Upper lobe of right lung (tissue), 1 donor: ENCODE results near the gene FBLN7. TPM values are rescaled to one million over a fixed set of nuclear protein-coding genes. Genes with fewer than 3 reads are reported as not detected.
"Not testable (repeated sequence)": the region's sequence is repeated elsewhere in the genome, so short reads cannot be mapped to it uniquely, and the experiment has no call there.

Source experiments
- ATAC-seq: fragments of 200-7000 bp; cut with Tn5 transposase; one replicate; pipeline ENCODE4 v1.9.1; 2020; ENCODE audit warnings: mild to moderate bottlenecking, moderate library complexity
- DNase-seq: peaks from one replicate; pipeline ENCODE4 v3.0.0-alpha.2; 2020
- H3K27ac ChIP-seq: fragments of 200-600 bp; one replicate; pipeline ENCODE4 v1.8.0; 2022
- H3K27me3 ChIP-seq: fragments of 200-600 bp; one replicate; pipeline ENCODE4 v1.8.0; 2022; ENCODE audit warnings: mild to moderate bottlenecking
- H3K36me3 ChIP-seq: fragments of 200-600 bp; one replicate; pipeline ENCODE4 v1.8.0; 2022
- H3K4me1 ChIP-seq: fragments of 200-600 bp; one replicate; pipeline ENCODE4 v1.8.0; 2022
- H3K4me3 ChIP-seq: fragments of 200-600 bp; one replicate; pipeline ENCODE4 v1.8.0; 2022; ENCODE audit warnings: mild to moderate bottlenecking
- H3K9me3 ChIP-seq: fragments of 200-600 bp; one replicate; pipeline ENCODE4 v1.8.0; 2022
- intact Hi-C: fragments of 100-400 bp; cut with DNase I; formaldehyde crosslinking; loops from one replicate; pipeline ENCODE4 v1.11.0; 2022
- total RNA-seq: library from RNA; stranded (reverse); fragmentation: NEBNext Ultra II Directional; extraction: Animal tissue kit (Norgen Biotek cat#: 25700); gene quantifications from one replicate; pipeline ENCODE4 v1.2.1, GENCODE V29; 2021
- TF ChIP-seq, protein P1 (sequence below): fragments of 200-600 bp; IDR thresholded peaks from one replicate; pipeline ENCODE4 v1.8.0; 2022; ENCODE audit warnings: antibody characterized with exemption
- donor health status: DM: no; HTN: yes; CAD: no; lungs with severe emphysema.

FBLN7 gene
- total RNA-seq, 1 donor from 2014 or later: 5.4 TPM

DNA sequence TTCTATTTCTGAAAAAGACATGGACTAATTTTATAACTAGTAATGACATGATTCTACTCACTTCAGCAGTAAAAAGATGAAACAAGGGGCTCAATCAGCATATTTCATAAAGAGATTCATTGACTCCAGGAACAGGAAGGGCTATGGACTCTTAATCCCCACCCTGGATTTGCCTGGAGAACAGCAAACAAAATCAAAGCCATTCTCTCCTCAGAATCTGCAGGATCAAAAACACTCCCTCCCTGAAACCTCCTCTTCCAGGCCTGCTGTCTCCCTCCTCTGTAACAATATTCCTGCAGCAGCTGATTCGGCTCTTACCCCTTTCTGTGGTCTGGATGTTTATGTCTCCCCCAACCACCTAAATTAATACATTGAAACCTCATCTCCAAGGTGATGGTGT is 59.7 kb downstream of the FBLN7 start:
- no peak overlapping the region for H3K4me3 ChIP-seq
- H3K36me3 ChIP-seq: no peaks in the 10 kb centered on the region
- no peak for DNase-seq
- H3K27ac ChIP-seq: no peak overlapping the region
- no peaks in the 10 kb centered on the region for H3K27me3 ChIP-seq
- TF ChIP-seq, protein P1, sequence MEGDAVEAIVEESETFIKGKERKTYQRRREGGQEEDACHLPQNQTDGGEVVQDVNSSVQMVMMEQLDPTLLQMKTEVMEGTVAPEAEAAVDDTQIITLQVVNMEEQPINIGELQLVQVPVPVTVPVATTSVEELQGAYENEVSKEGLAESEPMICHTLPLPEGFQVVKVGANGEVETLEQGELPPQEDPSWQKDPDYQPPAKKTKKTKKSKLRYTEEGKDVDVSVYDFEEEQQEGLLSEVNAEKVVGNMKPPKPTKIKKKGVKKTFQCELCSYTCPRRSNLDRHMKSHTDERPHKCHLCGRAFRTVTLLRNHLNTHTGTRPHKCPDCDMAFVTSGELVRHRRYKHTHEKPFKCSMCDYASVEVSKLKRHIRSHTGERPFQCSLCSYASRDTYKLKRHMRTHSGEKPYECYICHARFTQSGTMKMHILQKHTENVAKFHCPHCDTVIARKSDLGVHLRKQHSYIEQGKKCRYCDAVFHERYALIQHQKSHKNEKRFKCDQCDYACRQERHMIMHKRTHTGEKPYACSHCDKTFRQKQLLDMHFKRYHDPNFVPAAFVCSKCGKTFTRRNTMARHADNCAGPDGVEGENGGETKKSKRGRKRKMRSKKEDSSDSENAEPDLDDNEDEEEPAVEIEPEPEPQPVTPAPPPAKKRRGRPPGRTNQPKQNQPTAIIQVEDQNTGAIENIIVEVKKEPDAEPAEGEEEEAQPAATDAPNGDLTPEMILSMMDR: no peak
- no peaks in the 10 kb centered on the region for H3K4me1 ChIP-seq
- intact Hi-C loops: no loop called here
- no peaks in the 10 kb centered on the region for H3K9me3 ChIP-seq
- no peak for ATAC-seq

DNA sequence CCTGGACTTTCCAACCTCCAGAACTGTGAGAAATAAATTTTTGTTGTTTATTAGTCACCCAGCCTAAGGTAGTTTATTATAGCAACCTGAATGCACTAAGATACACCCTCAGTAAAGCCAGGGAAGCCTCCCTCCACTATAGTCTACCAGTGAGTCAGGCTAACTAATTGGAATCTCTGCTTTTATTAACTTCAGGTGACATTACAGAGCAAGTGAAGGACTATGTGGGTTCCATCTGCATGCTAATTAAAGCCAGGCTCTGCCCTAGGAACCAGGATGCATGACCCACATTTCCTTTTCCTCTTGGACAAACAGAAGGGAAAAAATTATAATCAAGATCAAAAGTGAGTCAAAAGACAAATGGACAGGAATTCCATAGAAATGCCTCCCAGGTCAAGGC is 60.6 kb downstream of the FBLN7 start:
- no peaks in the 10 kb centered on the region for H3K36me3 ChIP-seq
- DNase-seq: no peak
- no peaks in the 10 kb centered on the region for H3K27me3 ChIP-seq
- H3K27ac ChIP-seq: no peak overlapping the region
- no peaks in the 10 kb centered on the region for H3K9me3 ChIP-seq
- ATAC-seq: no peak
- no peaks in the 10 kb centered on the region for H3K4me1 ChIP-seq
- H3K4me3 ChIP-seq: no peak overlapping the region
- TF ChIP-seq, protein P1: no peak
- intact Hi-C loops: no loop called here

DNA sequence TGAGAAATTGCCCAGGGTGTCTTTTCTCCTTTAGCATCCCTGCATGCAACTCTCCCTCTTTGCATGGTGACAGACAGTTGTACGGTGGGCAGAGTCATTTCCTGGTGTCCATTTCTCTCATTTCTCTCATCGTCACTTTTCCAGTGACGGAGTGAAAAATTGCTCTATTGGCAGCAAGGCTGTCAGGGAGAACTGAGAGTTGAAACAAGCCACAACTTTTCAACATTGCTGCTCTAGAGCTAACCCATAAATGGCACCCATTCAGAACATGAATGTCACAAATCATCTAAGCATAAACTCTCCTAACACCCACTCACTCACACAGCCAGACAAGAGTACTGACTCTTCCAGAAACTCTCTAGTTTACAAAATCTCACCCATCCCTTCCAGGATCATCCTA is 61.0 kb downstream of the FBLN7 start:
- TF ChIP-seq, protein P1: no peak
- no peak overlapping the region for H3K4me3 ChIP-seq
- no peaks in the 10 kb centered on the region for H3K27me3 ChIP-seq
- H3K36me3 ChIP-seq: no peaks in the 10 kb centered on the region
- DNase-seq (no peak), ATAC-seq (no peak)
- intact Hi-C loops: no loop called here
- H3K27ac ChIP-seq: no peak overlapping the region
- H3K9me3 ChIP-seq: peaks cover under 1% of the 10 kb centered on the region
- H3K4me1 ChIP-seq: no peaks in the 10 kb centered on the region

DNA sequence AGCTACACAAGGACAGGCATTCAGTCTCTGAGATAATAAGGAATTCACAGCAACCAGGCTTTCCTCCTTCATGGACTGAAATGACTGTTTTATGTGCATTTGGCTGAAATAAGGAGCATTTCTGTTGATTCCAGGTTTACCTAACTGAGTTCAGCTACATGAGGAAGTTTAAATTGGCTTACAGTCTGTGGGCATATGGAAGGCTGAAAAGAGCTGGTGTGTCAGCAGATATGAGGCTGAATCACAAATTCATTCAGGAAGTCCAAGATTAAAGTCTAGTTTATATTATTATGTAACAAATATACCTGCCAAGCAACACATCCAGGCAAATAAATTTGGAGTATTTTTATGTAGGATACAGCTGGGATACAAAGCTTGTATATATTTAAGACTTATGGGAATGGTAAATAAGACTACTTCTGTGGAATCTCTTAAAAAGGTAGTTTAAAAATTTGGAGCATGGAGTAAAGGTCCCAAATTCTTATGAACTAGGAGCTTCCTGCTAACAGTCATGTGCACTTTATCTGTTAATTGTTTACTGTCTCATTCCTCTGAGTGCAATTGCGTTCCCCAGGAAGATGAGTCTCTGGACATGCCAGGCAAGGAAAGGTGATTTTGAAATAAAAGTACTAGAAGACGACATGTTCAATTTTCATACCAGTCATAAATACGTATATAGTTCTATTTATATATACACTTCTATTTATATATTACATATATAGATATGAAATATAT is 63.7 kb downstream of the FBLN7 start:
- H3K9me3 ChIP-seq: peaks cover 9% of the 10 kb centered on the region
- DNase-seq: no peak
- H3K4me3 ChIP-seq: no peak overlapping the region
- H3K27me3 ChIP-seq: no peaks in the 10 kb centered on the region
- intact Hi-C loops: no loop called here
- H3K4me1 ChIP-seq: no peaks in the 10 kb centered on the region
- no peaks in the 10 kb centered on the region for H3K36me3 ChIP-seq
- H3K27ac ChIP-seq: no peak overlapping the region
- ATAC-seq: no peak
- TF ChIP-seq, protein P1: no peak

DNA sequence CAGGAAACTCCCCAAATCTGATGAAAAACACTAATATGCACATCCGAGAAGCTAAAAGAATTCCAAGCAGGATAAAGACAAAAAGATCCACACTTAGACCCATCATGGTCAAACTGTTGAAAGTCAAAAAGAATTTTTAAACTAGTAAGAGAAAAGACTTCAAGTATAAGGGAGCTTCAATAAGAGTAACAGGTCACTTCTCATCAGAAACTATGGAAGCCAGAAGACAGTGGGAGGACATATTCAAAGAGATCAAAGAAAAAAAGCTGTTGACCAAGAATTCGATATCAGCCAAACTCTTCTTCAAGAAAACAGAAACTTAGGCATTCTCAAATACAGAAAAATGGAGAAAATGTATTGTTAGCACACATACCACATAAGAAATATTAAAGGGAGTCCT is 66.2 kb downstream of the FBLN7 start:
- ATAC-seq (no peak), DNase-seq (no peak)
- H3K9me3 ChIP-seq: peaks cover 9% of the 10 kb centered on the region
- H3K36me3 ChIP-seq: no peaks in the 10 kb centered on the region
- TF ChIP-seq, protein P1: no peak
- no peak overlapping the region for H3K27ac ChIP-seq
- H3K4me3 ChIP-seq: no peak overlapping the region
- no peaks in the 10 kb centered on the region for H3K4me1 ChIP-seq
- H3K27me3 ChIP-seq: no peaks in the 10 kb centered on the region
- intact Hi-C loops: no loop called here

DNA sequence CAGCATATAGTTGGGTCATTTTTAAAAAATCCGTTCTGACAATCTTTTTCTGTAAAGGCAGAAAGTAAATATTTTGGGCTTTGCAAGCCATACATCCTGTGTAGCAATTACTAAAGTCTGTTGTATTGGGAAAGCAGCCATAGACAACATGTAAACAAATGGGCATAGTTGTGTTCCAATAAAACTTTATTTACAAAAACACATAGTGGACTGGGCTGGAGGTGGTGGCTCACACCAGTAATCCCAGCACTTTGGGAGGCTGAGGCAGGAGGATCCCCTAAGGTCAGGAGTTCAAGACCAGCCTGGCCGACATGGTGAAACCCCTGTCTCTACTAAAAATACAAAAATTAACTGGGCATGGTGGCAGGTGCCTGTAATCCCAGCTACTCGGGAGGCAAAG is 69.7 kb downstream of the FBLN7 start:
- H3K9me3 ChIP-seq, H3K4me1 ChIP-seq, H3K36me3 ChIP-seq, DNase-seq, H3K27me3 ChIP-seq, H3K4me3 ChIP-seq, intact Hi-C loops, ATAC-seq, H3K27ac ChIP-seq: not testable (repeated sequence)
